ENCODE measurements around the gene MGAT3.

The MGAT3 gene

DNA sequence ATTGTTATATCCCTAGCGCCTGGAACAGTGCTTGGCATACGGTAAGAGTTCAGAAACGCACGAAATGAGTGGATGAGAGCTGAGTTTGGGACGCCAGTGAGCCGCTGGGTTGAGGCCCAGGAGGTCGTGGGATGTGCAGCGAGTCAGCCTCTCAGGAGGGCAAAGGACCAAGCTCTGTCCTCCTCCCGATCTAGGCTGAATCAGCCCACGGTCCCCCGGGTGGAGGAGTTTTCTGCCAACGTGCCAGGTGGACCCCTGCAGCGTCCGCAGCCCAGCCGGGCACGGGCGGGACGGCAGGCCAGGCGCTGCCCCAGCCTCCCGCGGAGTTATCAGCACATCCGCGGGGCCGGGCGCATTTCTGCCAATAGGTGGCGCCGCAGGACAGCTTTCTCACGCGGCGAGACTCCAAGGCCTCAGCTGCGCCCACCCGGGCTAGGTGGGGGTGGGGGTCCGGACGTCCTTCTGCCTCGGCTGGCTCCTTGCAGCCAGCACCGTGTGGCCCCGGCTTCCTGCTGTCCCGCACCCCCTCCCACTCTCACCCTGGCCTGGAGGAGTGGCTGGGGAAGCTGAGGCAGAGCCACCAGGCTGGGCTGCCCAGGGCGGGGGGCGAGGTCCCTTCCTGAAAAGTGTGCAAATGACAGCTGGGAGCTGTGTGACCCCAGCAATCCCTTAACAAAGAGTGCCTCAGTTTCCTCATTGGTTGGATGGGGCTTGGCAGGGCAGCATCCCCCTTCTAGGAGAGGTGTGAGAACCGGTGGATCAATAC, 78.0 kb downstream of the MGAT3 start:
- no peak for DNase-seq

DNA sequence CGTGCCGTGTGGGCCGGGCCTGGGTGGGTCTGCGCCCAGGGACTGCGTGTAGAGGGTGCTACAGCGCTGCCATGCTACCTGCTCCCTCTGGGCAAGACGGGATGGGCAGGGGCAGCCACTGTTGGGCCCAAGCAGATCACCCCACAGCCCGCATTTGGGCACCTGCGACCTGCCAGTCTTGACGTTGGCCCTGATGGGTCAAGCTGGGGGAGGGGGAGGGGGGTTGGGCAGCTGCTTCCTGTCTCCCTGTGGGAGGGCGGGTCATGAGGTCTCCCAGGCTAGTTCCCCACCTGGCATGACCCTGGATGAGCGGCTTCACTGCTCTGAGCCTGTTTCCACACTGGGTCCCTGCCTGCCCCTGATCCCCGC, 78.5 kb downstream of the MGAT3 start:
- no peak for DNase-seq

DNA sequence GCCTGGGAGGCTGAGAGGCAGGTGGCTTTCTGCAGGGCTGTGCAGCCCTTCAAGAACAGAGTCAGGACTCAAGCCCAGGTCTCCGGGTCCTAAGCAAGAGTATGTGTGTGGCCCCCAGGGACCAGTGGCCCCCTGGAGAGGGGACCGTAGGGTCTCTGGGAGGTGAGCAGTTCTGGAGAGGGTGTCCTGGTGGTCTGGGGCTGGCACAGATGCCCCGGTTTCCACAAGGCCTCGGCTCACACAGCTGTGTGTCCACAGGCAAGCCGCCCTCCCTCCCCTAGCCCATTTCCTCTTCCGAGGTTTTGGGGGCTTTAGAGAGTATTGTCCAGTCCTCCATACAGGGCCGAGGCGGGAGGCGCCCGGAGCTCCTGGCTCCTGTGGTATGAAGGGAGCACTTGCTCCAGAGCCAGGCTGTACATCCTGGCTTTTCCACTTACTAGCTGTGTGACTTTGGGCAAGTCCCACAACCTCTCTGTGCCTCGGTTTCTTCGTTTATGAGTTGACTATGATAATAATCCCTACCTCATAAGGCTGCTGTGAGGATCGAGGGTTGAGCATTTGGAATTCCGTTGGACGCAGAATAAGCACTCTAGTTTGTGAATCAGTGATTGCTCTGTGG, 79.1 kb downstream of the MGAT3 start:
- DNase-seq = no peak

DNA sequence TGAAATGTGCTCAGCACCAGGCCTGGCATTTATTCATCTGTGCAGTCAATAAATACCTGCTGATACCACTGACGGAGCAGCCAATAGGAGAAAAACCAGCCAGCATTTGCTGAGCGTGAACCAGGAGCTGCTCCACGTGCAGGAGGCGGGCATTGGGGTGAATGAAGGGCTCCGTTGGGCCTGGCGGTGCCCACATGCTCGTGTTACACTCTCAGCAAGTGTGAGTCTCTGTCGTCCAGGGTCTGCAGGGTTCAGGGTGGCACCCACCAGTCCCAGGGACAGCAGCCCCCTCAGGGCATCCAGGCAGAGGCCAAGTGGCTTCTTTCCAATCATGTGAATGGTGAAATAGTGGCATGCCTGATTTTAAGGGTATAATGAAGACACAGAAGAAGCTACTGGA, 79.9 kb downstream of the MGAT3 start:
- DNase-seq = no peak

DNA sequence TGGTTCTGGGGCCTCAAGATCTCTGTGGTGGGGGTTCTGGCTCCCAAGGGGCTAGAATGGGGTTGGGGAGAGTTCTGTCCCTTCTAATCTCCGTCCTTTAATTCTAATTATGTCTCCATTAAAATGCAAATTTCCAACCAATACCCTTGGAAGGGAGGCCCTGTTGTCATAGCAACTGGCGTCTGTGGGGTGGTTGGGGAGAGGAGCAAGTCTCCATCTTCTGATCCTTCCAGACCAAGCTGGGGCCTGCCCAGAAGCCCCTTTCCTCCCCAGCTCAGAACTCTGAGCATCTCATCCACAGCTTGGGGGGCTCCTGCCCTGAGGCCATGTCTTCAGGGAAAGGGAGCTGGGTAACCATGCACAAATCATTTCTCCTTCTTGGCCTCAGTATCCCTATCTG, 81.2 kb downstream of the MGAT3 start:
- no peak for DNase-seq
